KMS-11 (cell line): ENCODE measurements around the gene CPEB3.

ENCODE experiments used
- H2AFZ ChIP-seq: fragments of 200-600 bp; sonication (generic); 2 replicates; pipeline ENCODE4 v1.6.1; 2016; ENCODE audit warnings: antibody characterized with exemption, mixed run types, low read depth
- H3K27ac ChIP-seq: fragments of 200-600 bp; sonication (generic); 2 replicates; pipeline ENCODE4 v1.6.1; 2016; ENCODE audit warnings: mild to moderate bottlenecking, mixed run types
- H3K27me3 ChIP-seq: fragments of 200-600 bp; sonication (generic); 2 replicates; pipeline ENCODE4 v1.6.1; 2017; ENCODE audit warnings: mild to moderate bottlenecking, low read depth, mixed run types, moderate library complexity; ENCODE audit not compliant: insufficient read depth
- H3K36me3 ChIP-seq: fragments of 200-600 bp; sonication (generic); 2 replicates; pipeline ENCODE4 v1.6.1; 2017; ENCODE audit warnings: mild to moderate bottlenecking, mixed run types; ENCODE audit not compliant: insufficient read depth
- H3K4me1 ChIP-seq: fragments of 200-600 bp; sonication (generic); 2 replicates; pipeline ENCODE4 v1.6.1; 2016; ENCODE audit warnings: mild to moderate bottlenecking, low read depth, mixed run types; ENCODE audit not compliant: poor library complexity, severe bottlenecking
- H3K4me2 ChIP-seq: fragments of 200-600 bp; sonication (generic); 2 replicates; pipeline ENCODE4 v1.7.0; 2016; ENCODE audit warnings: mild to moderate bottlenecking, mixed run types
- H3K4me3 ChIP-seq: fragments of 200-600 bp; sonication (generic); IDR thresholded peaks from 2 replicates; pipeline ENCODE4 v1.6.1; 2017; ENCODE audit warnings: low read depth, low read length, mixed read lengths; ENCODE audit not compliant: insufficient read depth
- H3K79me2 ChIP-seq: fragments of 200-600 bp; sonication (generic); 2 replicates; pipeline ENCODE4 v1.6.1; 2016; ENCODE audit warnings: low read depth, mixed run types; ENCODE audit not compliant: insufficient read depth
- H3K9ac ChIP-seq: fragments of 200-600 bp; sonication (generic); 2 replicates; pipeline ENCODE4 v1.6.1; 2016; ENCODE audit warnings: mild to moderate bottlenecking, mixed run types
- H4K20me1 ChIP-seq: fragments of 200-600 bp; sonication (generic); 2 replicates; pipeline ENCODE4 v1.6.1; 2016; ENCODE audit warnings: mild to moderate bottlenecking, mixed run types; ENCODE audit not compliant: insufficient read depth
- CTCF ChIP-seq: fragments of 200-600 bp; sonication (generic); conservative IDR thresholded peaks from 2 replicates; pipeline ENCODE4 v1.6.1; 2017; ENCODE audit warnings: low read depth, mild to moderate bottlenecking, antibody characterized with exemption, low read length, moderate library complexity, mixed read lengths

The CPEB3 gene

GRCh38 chr10:92184977-92185376 lies 105.9 kb downstream of the CPEB3 start:
- Histone ChIP-seq H3K9ac (no peak overlapping the region), H3K4me1 (peaks cover 63% of the 10 kb centered on the region), H3K27ac (no peak overlapping the region), H3K4me2 (no peak overlapping the region), H2AFZ (no peak overlapping the region), H3K4me3 (no peak overlapping the region), H3K79me2 (no peaks in the 10 kb centered on the region), H3K27me3 (no peaks in the 10 kb centered on the region), H4K20me1 (no peaks in the 10 kb centered on the region), H3K36me3 (no peaks in the 10 kb centered on the region)
- TF ChIP-seq CTCF, result no peak

- H3K4me1 ChIP-seq, result peaks cover 46% of the 10 kb centered on the region
- no peaks in the 10 kb centered on the region for H3K79me2 ChIP-seq
- no peak overlapping the region for H2AFZ ChIP-seq
- H3K4me3 ChIP-seq, result no peak overlapping the region
- no peak overlapping the region for H3K27ac ChIP-seq
- H3K9ac ChIP-seq, result no peak overlapping the region
- no peaks in the 10 kb centered on the region for H4K20me1 ChIP-seq
- TF ChIP-seq CTCF, result no peak
- H3K36me3 ChIP-seq, result no peaks in the 10 kb centered on the region
- no peak overlapping the region for H3K4me2 ChIP-seq
- H3K27me3 ChIP-seq, result no peaks in the 10 kb centered on the region
These were observed 107.7 kb downstream of the CPEB3 start for GRCh38 chr10:92183199-92183598.

GRCh38 chr10:92181575-92181974 lies 109.3 kb downstream of the CPEB3 start:
- Histone ChIP-seq H3K4me3 (no peak overlapping the region), H3K27ac (no peak overlapping the region), H3K36me3 (no peaks in the 10 kb centered on the region), H3K4me2 (peak overlapping the region; percentile 10; the same call in 1 of the 2 replicates), H3K79me2 (no peaks in the 10 kb centered on the region), H2AFZ (no peak overlapping the region), H3K4me1 (peaks cover 29% of the 10 kb centered on the region), H3K9ac (no peak overlapping the region), H4K20me1 (no peaks in the 10 kb centered on the region), H3K27me3 (no peaks in the 10 kb centered on the region)
- peak; percentile 42; the same call in 1 of the 2 replicates for TF ChIP-seq CTCF

- H2AFZ ChIP-seq, result no peak overlapping the region
- H4K20me1 ChIP-seq, result no peaks in the 10 kb centered on the region
- no peak overlapping the region for H3K27ac ChIP-seq
- TF ChIP-seq CTCF, result no peak
- no peak overlapping the region for H3K4me3 ChIP-seq
- no peak overlapping the region for H3K4me2 ChIP-seq
- H3K4me1 ChIP-seq, result peaks cover 18% of the 10 kb centered on the region
- no peaks in the 10 kb centered on the region for H3K27me3 ChIP-seq
- no peaks in the 10 kb centered on the region for H3K36me3 ChIP-seq
- H3K9ac ChIP-seq, result no peak overlapping the region
- H3K79me2 ChIP-seq, result no peaks in the 10 kb centered on the region
These were observed 110.5 kb downstream of the CPEB3 start for GRCh38 chr10:92180399-92180798.
